ENCODE data around the gene TM9SF2.

TM9SF2 gene

DNA sequence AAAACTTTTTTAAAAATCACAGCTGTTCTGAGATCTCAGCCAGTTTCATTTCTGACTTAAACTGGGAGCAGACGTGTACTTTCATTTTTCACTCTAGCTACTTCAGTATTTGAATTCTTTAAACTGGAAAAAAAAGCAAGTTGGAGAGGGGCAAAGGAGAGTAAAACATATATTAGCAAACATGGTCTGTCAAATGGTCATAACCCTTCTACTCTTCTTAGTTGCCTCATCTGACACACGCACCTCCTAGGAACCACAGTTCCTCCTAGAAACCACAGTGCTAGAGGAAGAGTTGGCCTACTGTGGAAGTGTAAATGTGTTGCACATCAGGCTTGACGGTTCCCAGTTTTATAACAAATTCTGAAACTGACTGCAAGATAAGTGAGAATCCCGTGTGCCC is 47.2 kb downstream of the TM9SF2 start:
- Histone ChIP-seq H4K20me1 (ENCODE audit: insufficient read depth, low read length) (no peaks in the 10 kb centered on the region), H3K36me3 (ENCODE audit: insufficient read depth, low read length) (peaks cover 96% of the 10 kb centered on the region), H3K27ac (ENCODE audit: low read depth, low read length, poor library complexity, severe bottlenecking) (no peak overlapping the region), H3K9me3 (ENCODE audit: low read length) (no peaks in the 10 kb centered on the region), H3K4me2 (ENCODE audit: low read length) (no peak overlapping the region), H3K4me1 (ENCODE audit: insufficient read depth, low read length, severe bottlenecking) (no peaks in the 10 kb centered on the region), H3K9me2 (ENCODE audit: low read depth, low read length) (no peaks in the 10 kb centered on the region), H3F3A (ENCODE audit: insufficient read depth, low read length) (no peaks in the 10 kb centered on the region), H3K27me3 (ENCODE audit: insufficient read depth, low read length) (no peaks in the 10 kb centered on the region), H3K9ac (ENCODE audit: low read length) (no peak overlapping the region), H3K79me2 (ENCODE audit: insufficient read depth, low read length) (no peaks in the 10 kb centered on the region), H3K4me3 (ENCODE audit: low read depth, low read length, poor library complexity, severe bottlenecking) (no peak overlapping the region), H2AFZ (ENCODE audit: low read length) (no peak overlapping the region)
- TF ChIP-seq, protein P1, sequence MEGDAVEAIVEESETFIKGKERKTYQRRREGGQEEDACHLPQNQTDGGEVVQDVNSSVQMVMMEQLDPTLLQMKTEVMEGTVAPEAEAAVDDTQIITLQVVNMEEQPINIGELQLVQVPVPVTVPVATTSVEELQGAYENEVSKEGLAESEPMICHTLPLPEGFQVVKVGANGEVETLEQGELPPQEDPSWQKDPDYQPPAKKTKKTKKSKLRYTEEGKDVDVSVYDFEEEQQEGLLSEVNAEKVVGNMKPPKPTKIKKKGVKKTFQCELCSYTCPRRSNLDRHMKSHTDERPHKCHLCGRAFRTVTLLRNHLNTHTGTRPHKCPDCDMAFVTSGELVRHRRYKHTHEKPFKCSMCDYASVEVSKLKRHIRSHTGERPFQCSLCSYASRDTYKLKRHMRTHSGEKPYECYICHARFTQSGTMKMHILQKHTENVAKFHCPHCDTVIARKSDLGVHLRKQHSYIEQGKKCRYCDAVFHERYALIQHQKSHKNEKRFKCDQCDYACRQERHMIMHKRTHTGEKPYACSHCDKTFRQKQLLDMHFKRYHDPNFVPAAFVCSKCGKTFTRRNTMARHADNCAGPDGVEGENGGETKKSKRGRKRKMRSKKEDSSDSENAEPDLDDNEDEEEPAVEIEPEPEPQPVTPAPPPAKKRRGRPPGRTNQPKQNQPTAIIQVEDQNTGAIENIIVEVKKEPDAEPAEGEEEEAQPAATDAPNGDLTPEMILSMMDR (IDR thresholded peaks at IDR 0.05; ENCODE audit: low read length), result no peak
- no peak for TF ChIP-seq EZH2 (IDR thresholded peaks at IDR 0.05; ENCODE audit: borderline replicate concordance, low read length)

DNA sequence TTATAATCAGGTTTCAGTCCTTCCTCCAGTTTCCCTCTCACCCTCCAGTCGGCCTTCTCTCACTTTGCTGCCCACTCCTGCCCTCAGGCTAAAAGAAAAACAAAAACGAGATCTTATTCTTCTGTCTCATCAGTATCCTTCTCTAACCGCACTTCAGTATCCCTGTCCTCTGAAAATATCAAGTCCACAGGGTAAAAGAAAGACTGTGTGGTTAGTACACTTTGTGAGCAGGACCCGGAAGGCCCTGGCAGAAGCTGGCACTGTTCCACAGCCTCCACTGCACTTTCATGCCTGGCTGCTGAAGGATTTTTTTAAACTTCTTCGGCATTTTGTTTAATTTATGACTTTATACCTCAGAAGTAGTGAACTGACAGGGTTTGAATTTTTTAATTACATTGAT is 51.8 kb downstream of the TM9SF2 start:
- Histone ChIP-seq H3K79me2 (ENCODE audit: insufficient read depth, low read length) (no peaks in the 10 kb centered on the region), H3K36me3 (ENCODE audit: insufficient read depth, low read length) (peaks cover 94% of the 10 kb centered on the region), H3K4me1 (ENCODE audit: insufficient read depth, low read length, severe bottlenecking) (no peaks in the 10 kb centered on the region), H3K9ac (ENCODE audit: low read length) (no peak overlapping the region), H3K9me3 (ENCODE audit: low read length) (no peaks in the 10 kb centered on the region), H3F3A (ENCODE audit: insufficient read depth, low read length) (no peaks in the 10 kb centered on the region), H3K27ac (ENCODE audit: low read depth, low read length, poor library complexity, severe bottlenecking) (no peak overlapping the region), H3K27me3 (ENCODE audit: insufficient read depth, low read length) (no peaks in the 10 kb centered on the region), H3K4me3 (ENCODE audit: low read depth, low read length, poor library complexity, severe bottlenecking) (no peak overlapping the region), H3K4me2 (ENCODE audit: low read length) (no peak overlapping the region), H2AFZ (ENCODE audit: low read length) (no peak overlapping the region), H3K9me2 (ENCODE audit: low read depth, low read length) (no peaks in the 10 kb centered on the region), H4K20me1 (ENCODE audit: insufficient read depth, low read length) (no peaks in the 10 kb centered on the region)
- TF ChIP-seq, protein P1 (IDR thresholded peaks at IDR 0.05; ENCODE audit: low read length), result no peak
- no peak for TF ChIP-seq EZH2 (IDR thresholded peaks at IDR 0.05; ENCODE audit: borderline replicate concordance, low read length)

DNA sequence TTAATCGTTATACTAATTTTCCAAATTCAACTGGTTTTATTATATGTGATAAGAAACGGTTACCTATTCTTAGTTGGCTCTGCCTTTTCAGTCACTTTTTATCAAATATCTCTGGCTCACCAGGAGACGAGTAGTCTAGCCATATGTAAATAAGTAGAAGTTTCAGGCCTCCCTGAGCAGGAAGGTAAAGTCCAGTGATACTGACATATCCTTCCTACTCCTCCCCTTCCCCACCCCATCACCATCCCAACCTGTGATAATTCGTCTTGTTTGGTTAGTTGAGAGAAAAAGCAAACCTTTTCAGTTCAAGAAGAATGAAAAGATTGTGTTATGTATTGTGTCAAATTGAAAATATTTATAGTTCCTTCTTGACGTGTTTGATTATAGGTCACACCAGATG is 53.9 kb downstream of the TM9SF2 start:
- no peaks in the 10 kb centered on the region for H4K20me1 ChIP-seq (ENCODE audit: insufficient read depth, low read length)
- H3K9me2 ChIP-seq (ENCODE audit: low read depth, low read length), result no peaks in the 10 kb centered on the region
- H2AFZ ChIP-seq (ENCODE audit: low read length), result no peak overlapping the region
- H3K9me3 ChIP-seq (ENCODE audit: low read length), result no peaks in the 10 kb centered on the region
- no peaks in the 10 kb centered on the region for H3F3A ChIP-seq (ENCODE audit: insufficient read depth, low read length)
- H3K4me3 ChIP-seq (ENCODE audit: low read depth, low read length, poor library complexity, severe bottlenecking), result no peak overlapping the region
- H3K36me3 ChIP-seq (ENCODE audit: insufficient read depth, low read length), result peaks cover 93% of the 10 kb centered on the region
- no peaks in the 10 kb centered on the region for H3K79me2 ChIP-seq (ENCODE audit: insufficient read depth, low read length)
- H3K4me1 ChIP-seq (ENCODE audit: insufficient read depth, low read length, severe bottlenecking), result no peaks in the 10 kb centered on the region
- H3K27ac ChIP-seq (ENCODE audit: low read depth, low read length, poor library complexity, severe bottlenecking), result no peak overlapping the region
- no peaks in the 10 kb centered on the region for H3K27me3 ChIP-seq (ENCODE audit: insufficient read depth, low read length)
- H3K4me2 ChIP-seq (ENCODE audit: low read length), result no peak overlapping the region
- no peak overlapping the region for H3K9ac ChIP-seq (ENCODE audit: low read length)
- TF ChIP-seq EZH2 (IDR thresholded peaks at IDR 0.05; ENCODE audit: borderline replicate concordance, low read length), result no peak
- TF ChIP-seq, protein P1 (IDR thresholded peaks at IDR 0.05; ENCODE audit: low read length), result no peak

Measured in OCI-LY1 (cell line).